Esophagus (tissue), 2 donors: ENCODE measurements around the gene KATNBL1. TPM values are rescaled to one million over a fixed set of nuclear protein-coding genes. Genes with fewer than 3 reads are reported as not detected.

Source experiments
- H3K27ac ChIP-seq, 2 donors: one replicate each; pipeline ENCODE4 v1.5.1; 2013; ENCODE audit warnings: low read depth in 2 of 2, mild to moderate bottlenecking in 2 of 2, inconsistent platforms in 1 of 2, low read length in 1 of 2, moderate library complexity in 1 of 2
- H3K27me3 ChIP-seq, 2 donors: one replicate each; pipeline ENCODE4 v1.6.1; 2013; ENCODE audit warnings: low read length in 2 of 2, control low read depth in 1 of 2, mild to moderate bottlenecking in 1 of 2; ENCODE audit not compliant: insufficient read depth in 2 of 2, control insufficient read depth in 1 of 2
- H3K36me3 ChIP-seq, 2 donors: one replicate each; pipeline ENCODE4 v1.6.1; 2013; ENCODE audit warnings: low read length in 1 of 2; ENCODE audit not compliant: control insufficient read depth in 2 of 2, insufficient read depth in 2 of 2
- H3K4me1 ChIP-seq, 2 donors: one replicate each; pipeline ENCODE4 v1.6.1; 2013; ENCODE audit warnings: low read length in 1 of 2; ENCODE audit not compliant: control insufficient read depth in 2 of 2, insufficient read depth in 2 of 2
- H3K4me3 ChIP-seq, 2 donors: one replicate each; pipeline ENCODE4 v1.5.1; 2013; ENCODE audit warnings: low read length in 2 of 2, mild to moderate bottlenecking in 2 of 2, low read depth in 1 of 2, moderate library complexity in 1 of 2
- H3K9me3 ChIP-seq, 2 donors: one replicate each; pipeline ENCODE4 v1.6.1; 2013; ENCODE audit warnings: mild to moderate bottlenecking in 2 of 2, low read depth in 1 of 2, low read length in 1 of 2, moderate library complexity in 1 of 2; ENCODE audit not compliant: control insufficient read depth in 2 of 2, insufficient read depth in 1 of 2
- WGBS, 2 donors: extraction: QIAGEN DNeasy Blood & Tissue Kit; methylation state at CpG; one replicate each; pipeline ENCODE4 v1.1.7; 2013; 5-methylcytosine and 5-hydroxymethylcytosine counted together
- polyA plus RNA-seq, 2 donors: library from polyadenylated mRNA; stranded (reverse); fragments of 200-250 nt; gene quantifications; one replicate each; pipeline ENCODE4 v1.2.3, GENCODE V29; 2013
- donor health status: healthy with polysubstance abuse.
- donor health status: Bipolar disorder and iron deficiency.

Gene KATNBL1
- polyA plus RNA-seq: 10 to 100 TPM; 35.4 to 64.3 TPM

- H3K27me3 ChIP-seq: no peaks in the 10 kb centered on the region
- no peaks in the 10 kb centered on the region for H3K36me3 ChIP-seq
- no peaks in the 10 kb centered on the region for H3K4me1 ChIP-seq
- peak within 1 kb of the TSS; percentile 94 to 95 for H3K27ac ChIP-seq
- peak within 1 kb of the TSS; percentile 76 to 92 for H3K4me3 ChIP-seq
- H3K9me3 ChIP-seq: no peaks in the 10 kb centered on the region
- 0 to 1% methylated on average over 77 to 81 of the region's 81 CpGs for WGBS, 2 donors
Measured at GRCh38 chr15:34209421-34210282, at the start of gene KATNBL1. Gene KATNBL1, minus strand, starts transcription at chr15:34210096. Its CDS starts 46,420 bp downstream, at chr15:34163676.

- H3K27ac ChIP-seq: no peak overlapping the region
- H3K27me3 ChIP-seq: no peaks in the 10 kb centered on the region
- peaks cover 3 to 8% of the 10 kb centered on the region in 2 donors for H3K36me3 ChIP-seq
- WGBS, 2 donors: 89 to 95% methylated on average over 3 of the region's 3 CpGs
- H3K4me3 ChIP-seq: no peak overlapping the region
- no peaks in the 10 kb centered on the region for H3K9me3 ChIP-seq
- H3K4me1 ChIP-seq: no peaks in the 10 kb centered on the region
Measured at GRCh38 chr15:34259566-34259965, 49.7 kb upstream of the KATNBL1 start.

- 84 to 87% methylated on average over 2 of the region's 2 CpGs for WGBS, 2 donors
- no peaks in the 10 kb centered on the region for H3K27me3 ChIP-seq
- no peak overlapping the region for H3K27ac ChIP-seq
- H3K4me1 ChIP-seq: no peaks in the 10 kb centered on the region
- H3K36me3 ChIP-seq: peaks cover 3 to 12% of the 10 kb centered on the region in 2 donors
- no peak overlapping the region for H3K4me3 ChIP-seq
- no peaks in the 10 kb centered on the region for H3K9me3 ChIP-seq
Measured at GRCh38 chr15:34258151-34258550, 48.3 kb upstream of the KATNBL1 start.

- peaks cover 8 to 15% of the 10 kb centered on the region in 2 donors for H3K36me3 ChIP-seq
- H3K4me3 ChIP-seq: no peak overlapping the region
- no peaks in the 10 kb centered on the region for H3K9me3 ChIP-seq
- no peaks in the 10 kb centered on the region for H3K27me3 ChIP-seq
- no peaks in the 10 kb centered on the region for H3K4me1 ChIP-seq
- no peak overlapping the region for H3K27ac ChIP-seq
Measured at GRCh38 chr15:34252545-34252944, 42.6 kb upstream of the KATNBL1 start.

- no peaks in the 10 kb centered on the region for H3K4me1 ChIP-seq
- no peaks in the 10 kb centered on the region for H3K27me3 ChIP-seq
- no peak overlapping the region for H3K4me3 ChIP-seq
- no peaks in the 10 kb centered on the region for H3K9me3 ChIP-seq
- no peak overlapping the region for H3K27ac ChIP-seq
- peaks cover 8 to 11% of the 10 kb centered on the region in 2 donors for H3K36me3 ChIP-seq
- 96 to 100% methylated on average over 1 of the region's 1 CpG for WGBS, 2 donors
Measured at GRCh38 chr15:34248190-34248589, 38.3 kb upstream of the KATNBL1 start.

GRCh38 chr15:34246276-34246976 lies 36.5 kb upstream of the KATNBL1 start:
- 79 to 82% methylated on average over 9 of the region's 9 CpGs for WGBS, 2 donors
- H3K36me3 ChIP-seq: peaks cover 6% of the 10 kb centered on the region in 2 donors
- H3K4me3 ChIP-seq: no peak overlapping the region
- no peaks in the 10 kb centered on the region for H3K9me3 ChIP-seq
- H3K27ac ChIP-seq: no peak overlapping the region
- H3K4me1 ChIP-seq: no peaks in the 10 kb centered on the region
- H3K27me3 ChIP-seq: no peaks in the 10 kb centered on the region

- Histone ChIP-seq H3K4me3 (no peak overlapping the region), H3K36me3 (peaks cover 4 to 6% of the 10 kb centered on the region in 2 donors)
- 69 to 71% methylated on average over 3 of the region's 3 CpGs for WGBS, 2 donors
Measured at GRCh38 chr15:34243226-34243625, 33.3 kb upstream of the KATNBL1 start.

GRCh38 chr15:34242331-34242710 lies 32.4 kb upstream of the KATNBL1 start:
- Histone ChIP-seq H3K4me3 (no peak overlapping the region), H3K36me3 (peaks cover 6% of the 10 kb centered on the region in 2 donors), H3K9me3 (no peaks in the 10 kb centered on the region), H3K27ac (no peak overlapping the region), H3K4me1 (no peaks in the 10 kb centered on the region), H3K27me3 (no peaks in the 10 kb centered on the region)
- 85 to 91% methylated on average over 4 of the region's 4 CpGs for WGBS, 2 donors

More at GRCh38 chr15:34243226-34243625, 33.3 kb upstream of the KATNBL1 start:
- Histone ChIP-seq H3K4me1 (no peaks in the 10 kb centered on the region), H3K27me3 (no peaks in the 10 kb centered on the region), H3K9me3 (no peaks in the 10 kb centered on the region), H3K27ac (no peak overlapping the region)

GRCh38 chr15:34241376-34242330 lies 31.8 kb upstream of the KATNBL1 start:
- Histone ChIP-seq H3K27ac (no peak overlapping the region), H3K9me3 (no peaks in the 10 kb centered on the region), H3K36me3 (peaks cover 6% of the 10 kb centered on the region in 2 donors), H3K4me1 (no peaks in the 10 kb centered on the region), H3K4me3 (no peak overlapping the region), H3K27me3 (no peaks in the 10 kb centered on the region)
- WGBS, 2 donors: 56% methylated on average over 1 of the region's 1 CpG
